ENCODE results near the gene MSANTD1. TPM values are rescaled to one million over a fixed set of nuclear protein-coding genes. Genes with fewer than 3 reads are reported as not detected.

The MSANTD1 gene
- total and polyA plus RNA-seq, 3 donors from 2014 or later, result 3.6 to 10.3 (median 10.1) TPM

DNA sequence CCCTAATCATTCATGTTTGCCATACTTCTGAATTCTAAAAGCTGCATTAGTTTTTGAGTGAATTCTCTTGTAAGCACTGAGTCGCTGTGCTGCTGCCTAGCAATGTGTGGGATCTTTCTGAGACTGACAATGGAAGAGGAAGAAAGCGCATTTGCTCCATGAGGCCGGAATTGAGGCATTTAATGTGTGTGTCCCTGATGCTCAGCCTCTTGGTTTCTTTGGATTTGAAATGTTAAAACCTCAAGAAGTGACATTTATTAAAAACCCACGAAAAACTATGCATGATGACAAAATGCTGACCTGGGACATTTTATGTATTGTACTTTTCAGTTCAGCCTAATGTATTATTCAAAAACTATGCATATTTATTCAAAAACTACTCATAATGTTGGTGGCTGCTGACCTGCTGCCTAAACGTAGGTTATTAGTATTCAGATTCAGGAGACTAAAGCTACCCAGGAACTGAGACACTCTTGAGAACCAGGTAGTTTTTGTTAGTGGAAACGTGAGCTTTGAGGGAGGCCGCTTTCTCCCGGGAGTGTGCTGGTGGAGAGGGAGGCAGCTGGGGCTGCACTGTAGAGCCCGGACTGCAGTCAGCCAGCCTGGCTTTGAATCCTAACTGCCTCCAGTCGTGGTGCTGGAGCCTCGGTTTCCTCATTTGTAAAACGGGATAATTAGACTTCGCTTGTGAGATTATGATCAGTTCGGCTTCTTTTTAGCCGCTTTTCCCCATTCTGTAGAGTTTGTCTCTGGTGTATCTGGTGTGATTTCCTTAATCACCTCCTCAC lies 55.2 kb downstream of the MSANTD1 start:
- H3K27me3 ChIP-seq, result no peaks in the 10 kb centered on the region
- WGBS, 2 donors, result 74 to 75% methylated on average over 15 of the region's 15 CpGs
- H3K36me3 ChIP-seq (ENCODE audit: low read depth, missing control alignments), result no peaks in the 10 kb centered on the region
- intact Hi-C loops (cut with DNase I; ENCODE audit: low total_unique reads), result no loop called here
- DNase-seq, result no peak
- no peak overlapping the region for H3K27ac ChIP-seq
- no peak overlapping the region for H3K4me3 ChIP-seq
- H3K4me1 ChIP-seq, result peaks cover 17% of the 10 kb centered on the region
- no peaks in the 10 kb centered on the region for H3K9me3 ChIP-seq
- TF ChIP-seq, protein P1, sequence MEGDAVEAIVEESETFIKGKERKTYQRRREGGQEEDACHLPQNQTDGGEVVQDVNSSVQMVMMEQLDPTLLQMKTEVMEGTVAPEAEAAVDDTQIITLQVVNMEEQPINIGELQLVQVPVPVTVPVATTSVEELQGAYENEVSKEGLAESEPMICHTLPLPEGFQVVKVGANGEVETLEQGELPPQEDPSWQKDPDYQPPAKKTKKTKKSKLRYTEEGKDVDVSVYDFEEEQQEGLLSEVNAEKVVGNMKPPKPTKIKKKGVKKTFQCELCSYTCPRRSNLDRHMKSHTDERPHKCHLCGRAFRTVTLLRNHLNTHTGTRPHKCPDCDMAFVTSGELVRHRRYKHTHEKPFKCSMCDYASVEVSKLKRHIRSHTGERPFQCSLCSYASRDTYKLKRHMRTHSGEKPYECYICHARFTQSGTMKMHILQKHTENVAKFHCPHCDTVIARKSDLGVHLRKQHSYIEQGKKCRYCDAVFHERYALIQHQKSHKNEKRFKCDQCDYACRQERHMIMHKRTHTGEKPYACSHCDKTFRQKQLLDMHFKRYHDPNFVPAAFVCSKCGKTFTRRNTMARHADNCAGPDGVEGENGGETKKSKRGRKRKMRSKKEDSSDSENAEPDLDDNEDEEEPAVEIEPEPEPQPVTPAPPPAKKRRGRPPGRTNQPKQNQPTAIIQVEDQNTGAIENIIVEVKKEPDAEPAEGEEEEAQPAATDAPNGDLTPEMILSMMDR (IDR thresholded peaks at IDR 0.05), result no peak

DNA sequence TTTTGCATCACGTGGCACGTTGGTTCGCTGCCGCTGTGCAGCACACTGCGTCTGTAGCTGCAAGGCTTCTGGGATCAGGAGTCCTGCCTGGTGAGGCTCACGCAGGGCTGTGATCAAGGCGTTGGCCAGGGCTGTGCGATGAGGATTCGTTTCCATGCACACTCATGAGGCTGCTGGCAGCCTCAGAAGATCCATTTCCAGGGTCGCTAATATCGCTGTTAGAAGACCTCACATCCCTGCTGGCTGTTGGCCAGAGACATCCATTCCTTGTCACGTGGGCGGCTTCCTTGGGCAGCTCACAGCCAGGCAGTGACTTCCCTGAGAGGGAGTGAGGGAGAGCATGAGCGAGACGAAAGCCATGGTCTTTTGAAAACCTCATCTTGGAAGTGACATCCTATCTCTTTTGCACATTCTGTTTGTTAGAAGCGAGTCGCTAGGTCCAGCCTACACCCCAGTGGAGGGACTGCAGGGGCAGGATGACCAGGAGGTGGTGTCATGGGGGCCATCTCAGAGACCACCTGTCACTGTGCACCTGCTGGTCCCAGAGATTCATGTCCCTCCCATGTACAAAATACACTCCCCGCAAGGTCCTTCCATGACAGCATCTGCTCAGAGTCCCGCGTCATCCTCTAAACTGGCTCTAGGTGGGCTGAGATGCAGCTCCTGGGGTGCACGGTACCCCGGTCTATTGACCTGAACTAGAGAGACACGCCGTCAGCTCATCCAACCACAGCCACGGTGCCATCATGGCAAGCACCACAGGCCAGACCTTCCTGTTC lies 56.1 kb downstream of the MSANTD1 start:
- 60% methylated on average over 21 to 25 of the region's 25 CpGs for WGBS, 2 donors
- Histone ChIP-seq H3K36me3 (ENCODE audit: low read depth, missing control alignments) (no peaks in the 10 kb centered on the region), H3K27ac (no peak overlapping the region), H3K9me3 (no peaks in the 10 kb centered on the region), H3K4me1 (peaks cover 15% of the 10 kb centered on the region), H3K27me3 (no peaks in the 10 kb centered on the region), H3K4me3 (no peak overlapping the region)
- DNase-seq, result peak; percentile 64
- intact Hi-C loops (cut with DNase I; ENCODE audit: low total_unique reads), result no loop called here
- no peak for TF ChIP-seq POLR2A (IDR thresholded peaks at IDR 0.05)
- TF ChIP-seq, protein P1 (IDR thresholded peaks at IDR 0.05), result no peak

DNA sequence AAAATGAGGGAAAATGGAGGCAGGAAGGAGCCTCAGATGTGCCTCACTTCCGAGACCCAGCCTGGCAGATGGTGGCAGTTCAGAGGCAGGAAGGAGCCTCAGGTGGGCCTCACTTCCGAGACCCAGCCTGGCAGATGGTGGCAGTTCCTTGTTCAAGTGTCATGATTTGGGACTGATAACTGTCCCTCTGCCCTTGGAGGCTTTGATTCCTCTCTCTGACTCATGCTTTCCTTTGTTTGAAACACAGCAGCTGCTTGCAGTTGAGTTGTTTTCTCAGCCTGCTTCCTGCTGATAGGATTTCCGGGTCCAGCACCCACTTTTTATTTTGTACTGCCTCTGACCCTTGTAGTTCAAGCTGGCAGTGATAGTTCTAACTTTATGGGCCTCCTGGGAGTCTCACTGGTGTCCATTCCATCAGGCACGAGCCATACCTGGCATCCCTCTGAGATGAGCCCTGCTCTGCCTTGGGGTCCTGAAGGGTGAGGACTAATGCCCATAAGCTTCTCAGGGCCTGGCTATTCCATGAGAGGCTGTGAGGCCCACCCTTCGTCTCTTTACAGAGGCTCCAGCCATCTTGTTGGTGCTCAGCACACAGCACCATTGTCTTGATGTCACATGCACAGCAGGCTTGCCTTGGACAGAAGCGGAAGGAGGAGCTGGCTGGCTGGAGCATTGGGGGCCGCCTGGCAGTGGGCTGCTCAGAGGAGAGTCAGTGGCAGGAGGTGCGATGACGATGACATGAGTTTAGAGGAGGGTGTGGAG lies 56.8 kb downstream of the MSANTD1 start:
- DNase-seq, result no peak
- no peak overlapping the region for H3K4me3 ChIP-seq
- intact Hi-C loops (cut with DNase I; ENCODE audit: low total_unique reads), result no loop called here
- H3K27me3 ChIP-seq, result no peaks in the 10 kb centered on the region
- peaks cover 15% of the 10 kb centered on the region for H3K4me1 ChIP-seq
- WGBS, 2 donors, result 85% methylated on average over 8 to 9 of the region's 9 CpGs
- no peak for TF ChIP-seq POLR2A (IDR thresholded peaks at IDR 0.05)
- TF ChIP-seq, protein P1 (IDR thresholded peaks at IDR 0.05), result no peak
- no peaks in the 10 kb centered on the region for H3K36me3 ChIP-seq (ENCODE audit: low read depth, missing control alignments)
- H3K27ac ChIP-seq, result no peak overlapping the region
- no peaks in the 10 kb centered on the region for H3K9me3 ChIP-seq

Other genes starting within 250 kb of the MSANTD1 start
- gene HTT-AS, start 174.6 kb upstream of the MSANTD1 start, total RNA-seq, result not detected
- gene HTT-AS, start 174.6 kb upstream of the MSANTD1 start, polyA plus RNA-seq (ENCODE audit: insufficient read depth, low read depth, low replicate concordance), result not detected
- 100 to 1,000 TPM; 146 to 168 TPM for gene HTT, start 174.5 kb upstream of the MSANTD1 start, total RNA-seq
- gene HTT, start 174.5 kb upstream of the MSANTD1 start, polyA plus RNA-seq (ENCODE audit: insufficient read depth, low read depth, low replicate concordance), result 45.2 TPM
- gene RGS12, start 43.9 kb downstream of the MSANTD1 start, total RNA-seq, result 10 to 100 TPM; 39.0 to 68.2 TPM
- gene RGS12, start 43.9 kb downstream of the MSANTD1 start, polyA plus RNA-seq (ENCODE audit: insufficient read depth, low read depth, low replicate concordance), result 25.0 TPM
- 10 to 100 TPM; 16.8 to 72.3 TPM for gene HGFAC, start 192.8 kb downstream of the MSANTD1 start, total RNA-seq
- 15.5 TPM for gene HGFAC, start 192.8 kb downstream of the MSANTD1 start, polyA plus RNA-seq (ENCODE audit: insufficient read depth, low read depth, low replicate concordance)
- 10 to 100 TPM; 22.9 to 29.5 TPM for gene DOK7, start 214.1 kb downstream of the MSANTD1 start, total RNA-seq
- 9.3 TPM for gene DOK7, start 214.1 kb downstream of the MSANTD1 start, polyA plus RNA-seq (ENCODE audit: insufficient read depth, low read depth, low replicate concordance)